Measurements from ENCODE around the gene PDLIM7.

The PDLIM7 gene

GRCh38 chr5:177475563-177476427 is 21.6 kb downstream of the PDLIM7 start:
- DNase-seq (ENCODE audit: low read depth in 2 of 2): no peak

GRCh38 chr5:177474846-177475562 is 22.4 kb downstream of the PDLIM7 start:
- no peak for DNase-seq (ENCODE audit: low read depth in 2 of 2)

GRCh38 chr5:177474002-177474476 is 23.4 kb downstream of the PDLIM7 start:
- no peak for DNase-seq (ENCODE audit: low read depth in 2 of 2)

GRCh38 chr5:177473443-177474001 is 23.9 kb downstream of the PDLIM7 start, which contains the start of gene DBN1:
DBN1 (minus strand) TSS chr5:177473634; CDS start chr5:177473521, 113 bp downstream.
- no peak for DNase-seq (ENCODE audit: low read depth in 2 of 2)

- no peak for DNase-seq (ENCODE audit: low read depth in 2 of 2)
Observed at GRCh38 chr5:177472460-177473442, 24.7 kb downstream of the PDLIM7 start.

GRCh38 chr5:177471610-177472356 is 25.6 kb downstream of the PDLIM7 start:
- no peak for DNase-seq (ENCODE audit: low read depth in 2 of 2)

- DNase-seq (ENCODE audit: low read depth in 2 of 2): no peak
Observed at GRCh38 chr5:177470759-177471536, 26.5 kb downstream of the PDLIM7 start.

GRCh38 chr5:177469750-177470525 is 27.5 kb downstream of the PDLIM7 start:
- DNase-seq (ENCODE audit: low read depth in 2 of 2): no peak

GRCh38 chr5:177468685-177469628 is 28.4 kb downstream of the PDLIM7 start:
- DNase-seq (ENCODE audit: low read depth in 2 of 2): no peak

- no peak for DNase-seq (ENCODE audit: low read depth in 2 of 2)
Observed at GRCh38 chr5:177468329-177468684, 29.1 kb downstream of the PDLIM7 start.

- DNase-seq (ENCODE audit: low read depth in 2 of 2): no peak
Observed at GRCh38 chr5:177467436-177467835, 30.0 kb downstream of the PDLIM7 start.

GRCh38 chr5:177466861-177467260 is 30.5 kb downstream of the PDLIM7 start:
- DNase-seq (ENCODE audit: low read depth in 2 of 2): no peak

GRCh38 chr5:177465044-177465443 is 32.4 kb downstream of the PDLIM7 start:
- DNase-seq (ENCODE audit: low read depth in 2 of 2): no peak

- no peak for DNase-seq (ENCODE audit: low read depth in 2 of 2)
Observed at GRCh38 chr5:177462021-177462670, 35.3 kb downstream of the PDLIM7 start.

- DNase-seq (ENCODE audit: low read depth in 2 of 2): no peak
Observed at GRCh38 chr5:177459819-177460628, 37.4 kb downstream of the PDLIM7 start.

- no peak for DNase-seq (ENCODE audit: low read depth in 2 of 2)
Observed at GRCh38 chr5:177459357-177459756, 38.0 kb downstream of the PDLIM7 start.
